ENCODE results near the gene SMC3. TPM values are rescaled to one million over a fixed set of nuclear protein-coding genes. Genes with fewer than 3 reads are reported as not detected.

The SMC3 gene
- total and polyA plus RNA-seq, 2 experiments from 2014 or later = 72.3 to 320 TPM

DNA sequence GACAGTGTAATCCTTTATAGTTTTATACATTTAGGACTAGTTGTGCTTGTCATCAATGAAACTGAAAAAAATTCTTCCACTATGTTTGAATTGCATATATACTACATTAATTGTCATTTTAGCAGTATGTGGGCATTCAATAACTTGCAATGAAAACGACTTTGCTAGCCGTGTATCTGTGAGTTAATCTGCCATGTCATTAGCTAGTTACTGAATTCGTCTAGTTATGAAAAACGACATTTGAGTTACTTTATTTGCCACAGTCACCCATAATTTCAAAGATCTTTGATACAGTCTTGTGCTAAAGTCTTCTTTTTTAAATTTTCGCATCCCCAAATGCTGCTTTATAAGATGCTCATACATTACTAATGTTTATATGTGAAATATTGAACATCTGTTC, 18.3 kb upstream of the SMC3 start:
- no peaks in the 10 kb centered on the region for H3K79me2 ChIP-seq (replicated peaks; ENCODE audit: insufficient read depth)
- H3K36me3 Mint-ChIP-seq (ENCODE audit: low read depth) = peaks cover 4% of the 10 kb centered on the region; the same call in 1 of the 3 replicates
- peaks cover 7% of the 10 kb centered on the region for H3K4me1 ChIP-seq (ENCODE audit: insufficient read depth)
- H3K36me3 ChIP-seq (ENCODE audit: insufficient read depth) = no peaks in the 10 kb centered on the region
- H2AFZ ChIP-seq = no peak overlapping the region
- H3K27me3 Mint-ChIP-seq (ENCODE audit: insufficient read depth, low read depth, poor library complexity) = no peaks in the 10 kb centered on the region
- peaks cover 21% of the 10 kb centered on the region for H3K4me1 Mint-ChIP-seq
- no peak overlapping the region for H3K4me3 ChIP-seq
- H3K9me2 ChIP-seq (ENCODE audit: insufficient read depth) = no peaks in the 10 kb centered on the region
- H3K27me3 ChIP-seq (ENCODE audit: insufficient read depth) = no peaks in the 10 kb centered on the region
- DNase-seq (ENCODE audit: low spot score) = no peak
- H3K4me3 Mint-ChIP-seq = no peak overlapping the region
- H3K27ac ChIP-seq (ENCODE audit: low read depth) = no peak overlapping the region
- TF ChIP-seq ZNF114 (CRISPR knock-in tag; IDR thresholded peaks at IDR 0.05) = no peak
- no peak overlapping the region for H3K27ac Mint-ChIP-seq
- no peaks in the 10 kb centered on the region for H3F3A ChIP-seq (replicated peaks; ENCODE audit: low read depth)
- H4K20me1 ChIP-seq (replicated peaks; ENCODE audit: insufficient read depth) = no peaks in the 10 kb centered on the region
- no peaks in the 10 kb centered on the region; the same call in 2 of the 3 replicates for H3K9me3 Mint-ChIP-seq
- no peak for ATAC-seq
- no peak overlapping the region for H3K4me2 ChIP-seq

DNA sequence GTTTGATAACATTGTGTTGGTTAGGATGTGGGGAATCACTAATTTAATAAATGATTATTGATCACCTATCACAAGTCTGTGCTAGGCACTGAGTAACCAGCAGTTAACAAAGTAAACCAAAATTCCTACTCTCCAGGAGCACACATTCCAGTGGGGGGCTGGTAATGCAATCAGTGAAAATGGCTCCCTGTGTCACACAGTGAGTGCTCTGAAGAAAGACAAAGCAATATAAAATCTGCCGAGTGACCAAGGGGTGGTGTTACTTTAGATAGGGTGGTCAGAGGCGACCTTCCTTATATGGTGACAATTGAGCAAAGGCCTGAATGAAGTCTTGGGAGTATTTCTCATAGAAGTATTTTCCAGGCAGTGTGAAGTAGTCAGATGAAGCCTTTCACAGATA, 13.6 kb upstream of the SMC3 start:
- Histone ChIP-seq H3K27me3 (ENCODE audit: insufficient read depth) (no peaks in the 10 kb centered on the region), H2AFZ (no peak overlapping the region), H3K4me1 (ENCODE audit: insufficient read depth) (peaks cover 15% of the 10 kb centered on the region), H3K36me3 (ENCODE audit: insufficient read depth) (no peaks in the 10 kb centered on the region), H3K9me2 (ENCODE audit: insufficient read depth) (peaks cover 8% of the 10 kb centered on the region), H3K27ac (ENCODE audit: low read depth) (peak overlapping the region; percentile 10; the same call in 1 of the 2 replicates), H3K4me2 (peak overlapping the region; percentile 44), H3K79me2 (replicated peaks; ENCODE audit: insufficient read depth) (no peaks in the 10 kb centered on the region), H4K20me1 (replicated peaks; ENCODE audit: insufficient read depth) (no peaks in the 10 kb centered on the region), H3K4me3 (no peak overlapping the region), H3F3A (replicated peaks; ENCODE audit: low read depth) (no peaks in the 10 kb centered on the region)
- peak; percentile 77 for DNase-seq (ENCODE audit: low spot score)
- Mint-ChIP-seq H3K4me1 (peaks cover 25% of the 10 kb centered on the region), H3K36me3 (ENCODE audit: low read depth) (peaks cover 4% of the 10 kb centered on the region; the same call in 1 of the 3 replicates), H3K27me3 (ENCODE audit: insufficient read depth, low read depth, poor library complexity) (peaks cover 3% of the 10 kb centered on the region), H3K27ac (peak overlapping the region; percentile 93), H3K9me3 (no peaks in the 10 kb centered on the region; the same call in 2 of the 3 replicates), H3K4me3 (0 out of 3 replicates have a peak overlapping the region, but pooled peaks have one; percentile 13)
- TF ChIP-seq CREB1 (CRISPR knock-in tag; IDR thresholded peaks at IDR 0.05; ENCODE audit: low read depth) (peak; percentile 41; the same call in 1 of the 2 replicates), STAT1 (IDR thresholded peaks at IDR 0.05; ENCODE audit: unreplicated experiment) (no peak)
- peak; percentile 86 for ATAC-seq

- no peaks in the 10 kb centered on the region for H3F3A ChIP-seq (replicated peaks; ENCODE audit: low read depth)
- Mint-ChIP-seq H3K27me3 (ENCODE audit: insufficient read depth, low read depth, poor library complexity) (peaks cover 3% of the 10 kb centered on the region), H3K27ac (no peak overlapping the region), H3K36me3 (ENCODE audit: low read depth) (peaks cover 4% of the 10 kb centered on the region; the same call in 1 of the 3 replicates), H3K4me1 (peaks cover 25% of the 10 kb centered on the region), H3K4me3 (no peak overlapping the region), H3K9me3 (no peaks in the 10 kb centered on the region; the same call in 2 of the 3 replicates)
- no peak overlapping the region for H3K27ac ChIP-seq (ENCODE audit: low read depth)
- no peaks in the 10 kb centered on the region for H3K27me3 ChIP-seq (ENCODE audit: insufficient read depth)
- H3K9me2 ChIP-seq (ENCODE audit: insufficient read depth) = peaks cover 8% of the 10 kb centered on the region
- no peak for ATAC-seq
- peaks cover 15% of the 10 kb centered on the region for H3K4me1 ChIP-seq (ENCODE audit: insufficient read depth)
- H2AFZ ChIP-seq = no peak overlapping the region
- no peaks in the 10 kb centered on the region for H3K36me3 ChIP-seq (ENCODE audit: insufficient read depth)
- no peak overlapping the region for H3K4me3 ChIP-seq
- H3K4me2 ChIP-seq = no peak overlapping the region
- no peaks in the 10 kb centered on the region for H3K79me2 ChIP-seq (replicated peaks; ENCODE audit: insufficient read depth)
- H4K20me1 ChIP-seq (replicated peaks; ENCODE audit: insufficient read depth) = no peaks in the 10 kb centered on the region
- DNase-seq (ENCODE audit: low spot score) = no peak
- no peak for TF ChIP-seq STAT1 (IDR thresholded peaks at IDR 0.05; ENCODE audit: unreplicated experiment)
- TF ChIP-seq CTCF (conservative IDR thresholded peaks at IDR 0.05; ENCODE audit: low read depth in 2 of 2) = no peak
- no peak for TF ChIP-seq POLR2AphosphoS5 (IDR thresholded peaks at IDR 0.05; ENCODE audit: low read depth)
- TF ChIP-seq, protein P1, sequence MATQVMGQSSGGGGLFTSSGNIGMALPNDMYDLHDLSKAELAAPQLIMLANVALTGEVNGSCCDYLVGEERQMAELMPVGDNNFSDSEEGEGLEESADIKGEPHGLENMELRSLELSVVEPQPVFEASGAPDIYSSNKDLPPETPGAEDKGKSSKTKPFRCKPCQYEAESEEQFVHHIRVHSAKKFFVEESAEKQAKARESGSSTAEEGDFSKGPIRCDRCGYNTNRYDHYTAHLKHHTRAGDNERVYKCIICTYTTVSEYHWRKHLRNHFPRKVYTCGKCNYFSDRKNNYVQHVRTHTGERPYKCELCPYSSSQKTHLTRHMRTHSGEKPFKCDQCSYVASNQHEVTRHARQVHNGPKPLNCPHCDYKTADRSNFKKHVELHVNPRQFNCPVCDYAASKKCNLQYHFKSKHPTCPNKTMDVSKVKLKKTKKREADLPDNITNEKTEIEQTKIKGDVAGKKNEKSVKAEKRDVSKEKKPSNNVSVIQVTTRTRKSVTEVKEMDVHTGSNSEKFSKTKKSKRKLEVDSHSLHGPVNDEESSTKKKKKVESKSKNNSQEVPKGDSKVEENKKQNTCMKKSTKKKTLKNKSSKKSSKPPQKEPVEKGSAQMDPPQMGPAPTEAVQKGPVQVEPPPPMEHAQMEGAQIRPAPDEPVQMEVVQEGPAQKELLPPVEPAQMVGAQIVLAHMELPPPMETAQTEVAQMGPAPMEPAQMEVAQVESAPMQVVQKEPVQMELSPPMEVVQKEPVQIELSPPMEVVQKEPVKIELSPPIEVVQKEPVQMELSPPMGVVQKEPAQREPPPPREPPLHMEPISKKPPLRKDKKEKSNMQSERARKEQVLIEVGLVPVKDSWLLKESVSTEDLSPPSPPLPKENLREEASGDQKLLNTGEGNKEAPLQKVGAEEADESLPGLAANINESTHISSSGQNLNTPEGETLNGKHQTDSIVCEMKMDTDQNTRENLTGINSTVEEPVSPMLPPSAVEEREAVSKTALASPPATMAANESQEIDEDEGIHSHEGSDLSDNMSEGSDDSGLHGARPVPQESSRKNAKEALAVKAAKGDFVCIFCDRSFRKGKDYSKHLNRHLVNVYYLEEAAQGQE (IDR thresholded peaks at IDR 0.05; ENCODE audit: unreplicated experiment) = no peak
- TF ChIP-seq JUNB (IDR thresholded peaks at IDR 0.05; ENCODE audit: unreplicated experiment) = no peak
- TF ChIP-seq EZH2phosphoT487 (IDR thresholded peaks at IDR 0.05; ENCODE audit: unreplicated experiment) = no peak
- TF ChIP-seq ZNF114 (CRISPR knock-in tag; IDR thresholded peaks at IDR 0.05) = no peak
- TF ChIP-seq EZH2 (IDR thresholded peaks at IDR 0.05; ENCODE audit: low read depth, unreplicated experiment) = no peak
Measured at GRCh38 chr10:110556296-110556695, 11.2 kb upstream of the SMC3 start.

Measured in GM23338 (cell line).